WTC11 (cell line): Measurements from ENCODE around the gene CDK10.

Experiments used
- ATF2 ChIP-seq: sonication (generic); formaldehyde crosslinking; IDR thresholded peaks from 2 replicates; pipeline ENCODE4 v1.8.1; 2022; ENCODE audit warnings: low read depth, missing genetic modification reagents, borderline replicate concordance
- ATF3 ChIP-seq: sonication (generic); formaldehyde crosslinking; conservative IDR thresholded peaks from 2 replicates; pipeline ENCODE4 v1.8.1; 2022; ENCODE audit warnings: mild to moderate bottlenecking, missing genetic modification reagents
- CTCF ChIP-seq: fragments of 200-600 bp; IDR thresholded peaks from 2 replicates; pipeline ENCODE4 v1.8.0; 2022; ENCODE audit warnings: antibody characterized with exemption
- KAT7 ChIP-seq: sonication (generic); formaldehyde crosslinking; IDR thresholded peaks from 2 replicates; pipeline ENCODE4 v1.8.1; 2023; ENCODE audit warnings: missing genetic modification reagents, mild to moderate bottlenecking, borderline replicate concordance
- TEAD4 ChIP-seq: sonication (generic); formaldehyde crosslinking; IDR thresholded peaks from 2 replicates; pipeline ENCODE4 v1.8.0; 2022; ENCODE audit warnings: mild to moderate bottlenecking, missing genetic modification reagents
- USF2 ChIP-seq: sonication (generic); formaldehyde crosslinking; IDR thresholded peaks from 2 replicates; pipeline ENCODE4 v1.8.1; 2023; ENCODE audit warnings: mild to moderate bottlenecking, missing genetic modification reagents, moderate library complexity
- ZNF423 ChIP-seq: fragments of 250-450 bp; sonication (Bioruptor Pico); IDR thresholded peaks from 2 replicates; pipeline ENCODE4 v2.1.2; 2022; ENCODE audit warnings: mild to moderate bottlenecking, moderate library complexity
- TF ChIP-seq, protein P1 (sequence below): sonication (generic); formaldehyde crosslinking; IDR thresholded peaks from 2 replicates; pipeline ENCODE4 v1.8.0; 2022; ENCODE audit warnings: mild to moderate bottlenecking, missing genetic modification reagents

- TF ChIP-seq ATF3 (no peak), ATF2 (CRISPR knock-in tag) (no peak), CTCF (no peak), USF2 (CRISPR knock-in tag) (no peak), ZNF423 (CRISPR knock-in tag) (no peak), TEAD4 (CRISPR knock-in tag) (no peak), KAT7 (no peak)
- TF ChIP-seq, protein P1, sequence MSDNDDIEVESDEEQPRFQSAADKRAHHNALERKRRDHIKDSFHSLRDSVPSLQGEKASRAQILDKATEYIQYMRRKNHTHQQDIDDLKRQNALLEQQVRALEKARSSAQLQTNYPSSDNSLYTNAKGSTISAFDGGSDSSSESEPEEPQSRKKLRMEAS (CRISPR knock-in tag): no peak
Observed at GRCh38 chr16:89727406-89728120, 41.1 kb downstream of the CDK10 start.
